ENCODE data around the gene TBPL1. TPM values are rescaled to one million over a fixed set of nuclear protein-coding genes. Genes with fewer than 3 reads are reported as not detected.
A peak's percentile ranks its signal among the peaks of the same experiment; 100 is the strongest.

TBPL1 gene
- total RNA-seq, 3 donors from 2014 or later = 46.4 to 48.0 (median 47.9) TPM

DNA sequence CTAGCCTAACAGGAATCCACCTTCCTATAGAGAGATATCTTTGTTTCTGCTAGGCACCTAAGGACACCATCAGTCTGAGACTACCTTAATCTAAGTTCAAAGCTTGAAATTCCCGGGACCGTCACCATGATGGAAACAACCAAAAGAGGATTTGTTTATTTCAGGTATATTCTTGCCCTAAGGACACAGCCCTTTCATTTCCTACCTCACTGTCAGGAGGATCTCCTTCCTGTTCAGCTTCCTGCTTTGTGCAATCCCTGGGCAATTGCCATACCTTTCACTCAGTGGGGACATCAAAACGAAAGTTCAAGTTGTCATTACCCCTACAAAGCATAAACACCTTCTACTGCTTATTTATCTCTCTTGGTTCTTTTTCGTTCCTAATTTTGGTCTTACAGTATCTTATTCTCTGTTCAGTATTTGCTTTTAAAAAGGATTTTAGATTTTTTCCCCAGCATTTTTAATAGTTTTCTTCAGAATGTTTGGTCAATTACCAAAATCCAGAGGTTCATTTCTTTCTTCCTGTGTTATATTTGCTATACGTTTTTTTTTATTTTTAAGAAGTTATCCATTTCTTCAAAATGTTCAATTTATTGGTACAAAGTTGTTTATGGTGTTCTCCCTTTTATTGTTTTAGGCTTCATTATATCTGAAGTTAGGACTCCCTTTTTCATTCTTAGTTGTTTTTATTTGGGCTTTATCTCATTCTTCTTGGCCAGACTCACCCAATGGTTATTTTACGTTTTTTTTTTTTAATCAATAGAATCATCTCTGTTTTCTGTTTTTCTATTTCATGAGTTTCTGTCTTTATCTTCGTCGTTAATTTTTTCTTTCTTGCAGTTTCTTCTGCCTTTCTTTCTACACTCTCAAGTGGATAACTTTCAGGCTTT, 13.0 kb upstream of the TBPL1 start:
- H3K4me1 Mint-ChIP-seq (ENCODE audit: low read depth) = no peaks in the 10 kb centered on the region
- H3K27me3 Mint-ChIP-seq (ENCODE audit: low read depth) = peaks cover 18% of the 10 kb centered on the region
- no peaks in the 10 kb centered on the region for H3K36me3 Mint-ChIP-seq (ENCODE audit: insufficient read depth)
- no peak for ATAC-seq
- DNase-seq = no peak
- no peaks in the 10 kb centered on the region for H3K9me3 Mint-ChIP-seq
- no peak overlapping the region for H3K4me3 Mint-ChIP-seq

DNA sequence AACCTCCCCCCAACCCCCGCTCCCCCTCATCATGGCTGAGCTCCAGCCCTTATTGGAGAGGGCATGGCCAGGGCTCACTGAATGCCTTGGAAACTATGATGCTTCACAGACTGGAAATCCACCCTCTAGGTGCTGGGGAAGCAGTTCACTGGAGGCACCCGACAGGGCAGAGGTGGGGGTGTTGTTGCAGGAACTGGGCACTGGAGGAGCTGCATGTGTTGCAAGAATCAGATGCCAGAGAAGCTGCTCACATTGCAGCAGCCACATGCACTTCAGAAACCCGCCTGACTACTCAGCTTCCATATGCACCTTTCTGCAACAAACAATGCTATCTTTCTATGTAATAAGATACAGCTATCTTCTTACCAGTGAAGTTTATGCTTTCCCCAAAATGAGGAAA, 7.9 kb upstream of the TBPL1 start:
- DNase-seq (no peak), ATAC-seq (no peak)
- Mint-ChIP-seq H3K9me3 (no peaks in the 10 kb centered on the region), H3K4me1 (ENCODE audit: low read depth) (no peaks in the 10 kb centered on the region), H3K4me3 (no peak overlapping the region), H3K36me3 (ENCODE audit: insufficient read depth) (no peaks in the 10 kb centered on the region), H3K27me3 (ENCODE audit: low read depth) (peaks cover 14% of the 10 kb centered on the region)

DNA sequence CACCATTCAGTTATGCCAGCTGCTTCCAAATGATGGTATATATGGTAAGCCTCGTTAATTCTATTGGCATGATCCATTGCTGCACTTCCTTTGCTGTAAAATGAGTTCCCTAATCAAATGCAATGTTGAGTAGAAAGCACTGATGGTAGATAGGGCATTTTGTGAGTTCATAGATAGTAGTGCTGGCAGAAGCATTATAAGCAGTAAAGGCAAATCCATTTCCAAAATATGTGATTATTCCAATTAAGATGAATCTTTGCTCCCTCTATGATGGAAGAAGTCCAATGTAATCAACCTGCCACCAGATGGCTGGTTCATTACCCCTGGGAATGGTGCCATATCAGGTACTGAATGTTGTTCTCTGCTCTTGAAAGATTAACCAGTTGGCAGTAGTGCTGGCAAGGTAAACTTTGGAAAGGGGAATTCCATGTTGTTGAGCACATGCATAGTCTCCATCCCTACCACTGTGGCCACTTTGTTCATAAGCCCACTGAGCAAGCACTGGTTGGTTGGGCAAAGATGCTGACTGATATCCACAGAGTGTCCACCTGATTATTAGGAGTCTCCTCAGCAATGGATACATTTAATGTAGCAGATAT, 5.6 kb upstream of the TBPL1 start:
- no peak overlapping the region for H3K4me3 Mint-ChIP-seq
- ATAC-seq (no peak), DNase-seq (no peak)
- no peaks in the 10 kb centered on the region for H3K9me3 Mint-ChIP-seq
- H3K36me3 Mint-ChIP-seq (ENCODE audit: insufficient read depth) = no peaks in the 10 kb centered on the region
- peaks cover 7% of the 10 kb centered on the region for H3K4me1 Mint-ChIP-seq (ENCODE audit: low read depth)
- H3K27me3 Mint-ChIP-seq (ENCODE audit: low read depth) = peaks cover 6% of the 10 kb centered on the region

DNA sequence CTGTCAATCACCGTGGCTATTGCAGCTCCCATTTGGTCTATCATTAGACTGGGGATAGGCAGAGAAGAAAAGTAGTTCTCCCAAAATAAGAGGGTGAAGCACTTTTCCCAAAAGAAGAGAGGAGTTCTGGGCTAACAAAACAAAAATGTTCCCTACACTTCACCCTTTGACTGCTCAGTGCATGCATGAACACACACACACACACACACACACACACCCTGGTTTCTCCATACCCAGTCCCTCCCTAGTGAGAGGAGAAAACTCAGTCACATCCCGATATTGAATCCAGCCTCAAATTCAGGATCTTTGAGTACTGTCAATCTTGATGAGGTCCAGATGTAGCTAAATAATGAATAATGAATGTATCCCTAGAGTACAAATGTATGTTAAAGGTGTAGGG, 4.6 kb upstream of the TBPL1 start:
- Mint-ChIP-seq H3K4me1 (ENCODE audit: low read depth) (peaks cover 7% of the 10 kb centered on the region), H3K9me3 (no peaks in the 10 kb centered on the region), H3K4me3 (no peak overlapping the region), H3K27me3 (ENCODE audit: low read depth) (peaks cover 6% of the 10 kb centered on the region), H3K36me3 (ENCODE audit: insufficient read depth) (no peaks in the 10 kb centered on the region)
- DNase-seq (no peak), ATAC-seq (no peak)

DNA sequence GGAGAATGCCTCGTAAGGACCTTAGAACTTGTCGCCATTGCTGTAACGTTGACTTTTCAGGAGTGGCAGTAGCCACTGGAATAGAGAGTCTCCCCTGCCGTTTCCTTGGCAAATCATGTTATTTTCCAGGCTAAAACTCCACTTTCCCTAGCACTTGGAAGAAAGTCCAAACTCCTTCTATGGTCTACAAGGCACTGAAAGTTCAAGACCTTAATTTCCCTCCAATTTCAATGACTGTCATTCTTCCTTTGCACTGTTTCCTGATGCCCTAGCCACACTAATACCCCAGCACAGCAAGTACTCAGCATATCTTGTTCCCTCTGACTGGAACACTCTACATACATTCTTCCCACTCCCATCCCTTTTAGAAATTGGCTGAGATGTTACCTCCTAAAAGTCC, 1.8 kb upstream of the TBPL1 start:
- Mint-ChIP-seq H3K36me3 (ENCODE audit: insufficient read depth) (no peaks in the 10 kb centered on the region), H3K4me3 (peak overlapping the region; percentile 91), H3K4me1 (ENCODE audit: low read depth) (peaks cover 26% of the 10 kb centered on the region), H3K27me3 (ENCODE audit: low read depth) (peaks cover under 1% of the 10 kb centered on the region), H3K9me3 (no peaks in the 10 kb centered on the region)
- ATAC-seq = no peak
- DNase-seq = no peak

DNA sequence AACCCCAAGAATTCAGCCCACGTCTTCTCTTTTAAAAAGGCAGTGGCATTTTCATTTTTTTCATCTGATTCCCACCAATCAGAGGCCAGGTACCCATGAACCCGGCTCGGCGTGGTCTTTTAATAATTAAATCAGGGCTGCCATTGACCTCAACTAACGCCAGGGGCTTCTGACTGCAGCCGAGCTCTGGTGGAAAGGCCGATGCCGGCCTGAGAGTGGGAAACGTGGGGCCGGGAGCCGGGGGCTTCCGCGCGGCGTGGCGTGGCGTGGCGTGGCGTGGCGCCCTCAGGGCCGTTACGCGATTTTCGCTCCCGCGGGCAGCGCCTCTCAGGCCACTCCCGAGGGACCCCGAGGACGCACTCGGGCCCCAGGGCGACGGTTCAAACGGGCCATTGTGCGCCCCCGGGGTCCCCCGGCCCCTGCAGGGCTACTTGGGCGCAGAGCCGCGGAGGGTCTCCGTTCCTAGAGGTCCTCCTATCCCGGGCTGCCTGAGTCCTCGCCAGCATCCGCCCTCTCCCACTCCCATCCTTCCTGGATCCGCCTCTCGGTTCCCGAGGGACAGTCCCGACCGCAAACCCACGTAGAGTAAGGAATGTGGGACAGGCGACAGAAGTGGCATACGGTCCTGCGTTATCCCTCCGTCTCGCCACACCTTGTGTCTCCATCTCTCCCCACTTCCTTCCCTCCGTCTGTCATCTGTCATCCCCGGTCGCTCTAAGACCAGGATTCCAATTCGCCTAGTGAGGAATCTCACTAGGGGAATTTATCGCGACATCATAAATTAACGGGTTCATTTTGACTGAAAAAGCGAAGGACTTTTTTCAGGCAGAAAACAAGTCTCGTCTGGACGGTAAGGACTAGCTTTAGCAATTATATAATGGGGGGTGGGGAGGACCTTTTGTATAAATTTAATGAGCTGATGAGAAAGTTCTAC, 876 bp upstream of the TBPL1 start:
- no peaks in the 10 kb centered on the region for H3K27me3 Mint-ChIP-seq (ENCODE audit: low read depth)
- peak; percentile 39 for DNase-seq
- no peaks in the 10 kb centered on the region for H3K36me3 Mint-ChIP-seq (ENCODE audit: insufficient read depth)
- peak overlapping the region; percentile 91 for H3K4me3 Mint-ChIP-seq
- peak; percentile 27 to 33 for ATAC-seq
- no peaks in the 10 kb centered on the region for H3K9me3 Mint-ChIP-seq
- H3K4me1 Mint-ChIP-seq (ENCODE audit: low read depth) = peaks cover 36% of the 10 kb centered on the region

DNA sequence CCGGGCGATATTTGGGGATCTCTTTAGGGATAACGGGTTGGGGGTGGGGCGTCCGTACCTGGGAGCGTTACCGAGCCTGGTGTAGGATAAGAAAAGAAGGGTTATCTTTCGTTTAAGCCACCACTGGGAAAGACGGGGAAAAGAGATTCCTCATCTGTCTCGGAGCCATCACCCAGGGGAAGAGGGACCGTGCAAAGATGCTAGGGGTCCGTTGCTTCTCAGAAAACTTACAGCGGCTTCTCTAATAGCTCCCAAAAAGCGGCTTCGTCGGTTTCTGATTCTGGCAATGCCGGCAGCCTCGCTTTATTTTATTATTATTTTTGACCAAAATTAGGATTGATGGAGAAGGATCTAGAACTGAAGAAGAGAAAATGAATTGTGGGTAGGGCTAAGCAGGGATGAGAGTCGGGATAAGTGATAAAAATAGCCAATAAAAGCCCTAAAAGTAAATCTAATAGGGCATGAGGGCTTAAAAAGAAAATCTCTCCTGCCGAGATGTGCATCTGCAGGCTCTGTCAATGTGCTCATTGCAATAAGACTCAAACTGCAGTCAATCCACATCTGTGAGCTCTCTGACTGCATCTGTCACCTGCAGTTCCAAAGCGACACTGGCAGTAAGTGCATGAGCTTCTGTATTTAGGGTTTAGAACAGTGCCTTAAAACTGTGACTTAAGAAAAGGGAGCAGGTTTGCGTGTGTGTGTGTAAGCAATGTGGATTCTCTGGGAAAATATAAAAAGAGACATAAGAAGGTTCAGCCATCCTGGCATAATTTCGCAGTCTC, 801 bp downstream of the TBPL1 start:
- no peak for ATAC-seq
- no peaks in the 10 kb centered on the region for H3K9me3 Mint-ChIP-seq
- peaks cover 51% of the 10 kb centered on the region for H3K4me1 Mint-ChIP-seq (ENCODE audit: low read depth)
- peak overlapping the region; percentile 91 for H3K4me3 Mint-ChIP-seq
- no peaks in the 10 kb centered on the region for H3K36me3 Mint-ChIP-seq (ENCODE audit: insufficient read depth)
- H3K27me3 Mint-ChIP-seq (ENCODE audit: low read depth) = no peaks in the 10 kb centered on the region
- DNase-seq = no peak

DNA sequence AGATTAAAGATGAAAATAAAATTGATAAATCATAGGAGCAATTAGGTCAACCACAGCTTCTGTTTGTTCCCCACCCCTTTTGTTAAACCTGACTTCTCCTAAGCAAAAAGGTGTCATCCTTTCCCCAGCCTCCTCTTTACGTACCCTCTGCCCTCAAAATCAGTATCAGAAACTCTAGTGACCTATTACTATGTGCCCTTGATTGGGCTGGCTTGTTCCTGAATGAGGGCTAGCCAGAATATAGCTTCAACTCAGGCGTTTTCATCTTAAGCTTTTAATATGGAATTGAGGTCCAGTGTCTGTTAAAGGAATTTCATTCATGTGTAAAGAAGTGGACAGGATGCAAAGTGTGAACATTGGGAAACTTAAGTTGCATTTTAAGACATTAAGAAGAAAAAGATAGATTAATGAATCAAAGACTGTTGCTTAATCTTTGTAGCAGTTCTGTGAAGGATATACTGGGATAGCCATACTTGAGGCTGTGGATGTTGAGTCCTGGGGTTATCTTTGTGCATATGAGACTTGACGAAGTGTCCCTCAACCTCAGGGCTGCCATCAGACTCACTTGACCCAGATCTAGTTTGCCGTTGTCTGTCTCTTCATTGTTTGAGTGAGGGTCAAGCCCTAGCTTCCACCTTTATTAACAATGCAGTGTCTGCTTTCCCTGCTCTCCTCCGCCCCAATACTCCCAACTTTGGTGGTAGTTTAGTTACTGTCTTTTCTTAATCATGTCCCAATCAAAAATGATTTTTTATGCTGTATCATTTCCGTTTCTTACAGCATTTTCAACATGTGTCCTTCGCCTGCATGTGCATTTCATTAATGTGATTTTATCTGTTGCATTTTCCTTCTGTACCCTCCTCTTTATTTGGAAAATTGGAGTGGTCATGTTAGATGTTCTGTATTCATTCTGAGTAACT, 1.9 kb downstream of the TBPL1 start:
- no peaks in the 10 kb centered on the region for H3K9me3 Mint-ChIP-seq
- DNase-seq = no peak

DNA sequence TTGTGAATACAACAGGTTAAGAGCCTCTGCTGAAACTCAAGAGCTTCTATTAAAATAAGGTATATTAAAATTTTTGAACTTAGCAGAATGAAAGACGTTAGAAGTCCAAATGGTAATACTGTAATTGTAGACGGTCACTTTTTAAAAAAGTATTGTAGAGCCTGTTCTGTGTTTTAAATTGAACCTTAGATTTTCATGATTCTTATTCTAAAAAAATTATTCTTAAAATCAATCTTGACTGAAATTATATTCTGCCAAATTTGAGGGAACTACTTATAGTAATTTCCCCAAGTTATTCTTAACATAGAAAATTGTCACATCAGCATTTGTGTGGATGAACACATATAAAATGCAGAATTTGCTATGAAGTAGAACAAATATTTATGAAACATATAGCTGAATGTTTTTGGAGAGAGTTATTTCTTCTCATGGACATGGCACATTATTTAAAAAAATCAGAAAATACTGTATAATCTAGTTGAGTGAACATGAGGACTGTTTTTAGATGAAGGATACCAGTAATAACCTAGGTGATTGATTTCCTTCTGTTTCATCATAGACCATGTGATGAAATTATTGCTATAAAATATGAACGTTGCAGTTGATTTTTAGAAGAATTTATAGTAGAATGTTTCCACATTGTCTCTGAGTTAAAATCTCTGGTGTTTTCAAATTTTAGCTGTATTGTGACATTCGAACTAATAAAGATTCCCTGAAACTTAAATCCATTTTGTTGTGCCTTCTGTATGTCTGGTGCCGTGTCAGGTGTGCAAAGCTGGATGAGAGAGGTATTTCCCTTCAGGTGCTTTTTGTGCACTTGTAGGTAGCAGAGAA, 2.8 kb downstream of the TBPL1 start:
- ATAC-seq = no peak
- Mint-ChIP-seq H3K36me3 (ENCODE audit: insufficient read depth) (no peaks in the 10 kb centered on the region), H3K27me3 (ENCODE audit: low read depth) (no peaks in the 10 kb centered on the region), H3K4me3 (peak overlapping the region; percentile 91), H3K4me1 (ENCODE audit: low read depth) (peaks cover 68% of the 10 kb centered on the region), H3K9me3 (no peaks in the 10 kb centered on the region)
- no peak for DNase-seq

More for the DNA sequence above, 1.9 kb downstream of the TBPL1 start:
- no peak for ATAC-seq
- H3K4me1 Mint-ChIP-seq (ENCODE audit: low read depth) = peaks cover 61% of the 10 kb centered on the region
- no peaks in the 10 kb centered on the region for H3K36me3 Mint-ChIP-seq (ENCODE audit: insufficient read depth)
- H3K4me3 Mint-ChIP-seq = peak overlapping the region; percentile 91
- no peaks in the 10 kb centered on the region for H3K27me3 Mint-ChIP-seq (ENCODE audit: low read depth)

DNA sequence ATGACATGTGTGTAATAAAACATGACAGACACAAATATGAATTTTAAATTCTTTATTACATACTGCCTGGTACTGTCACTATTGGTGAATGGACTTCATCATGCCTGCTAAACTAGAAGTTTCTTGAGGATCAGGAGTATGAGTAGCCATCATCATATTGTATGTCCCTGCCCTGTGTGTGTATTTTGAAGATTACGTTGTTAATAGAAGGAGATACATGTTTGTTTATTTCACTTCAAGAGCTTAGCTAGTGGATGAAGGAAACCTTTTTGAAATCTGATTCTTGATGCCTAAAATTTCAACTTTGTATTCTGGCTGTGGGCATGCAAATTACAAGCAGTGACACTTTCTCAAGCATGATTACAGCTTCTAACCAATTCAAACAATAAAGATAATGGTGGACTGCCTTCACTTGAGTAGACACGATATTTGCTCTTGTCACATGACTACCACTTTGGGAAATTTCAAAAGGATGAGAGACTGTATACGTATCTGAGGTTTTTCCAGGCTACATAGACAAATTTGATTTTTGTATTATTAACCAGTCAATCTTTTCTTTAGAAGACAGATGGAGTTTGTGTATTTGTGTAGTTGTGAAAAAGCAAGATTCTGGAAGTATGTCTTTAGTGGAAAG, 3.5 kb downstream of the TBPL1 start:
- no peak for DNase-seq

DNA sequence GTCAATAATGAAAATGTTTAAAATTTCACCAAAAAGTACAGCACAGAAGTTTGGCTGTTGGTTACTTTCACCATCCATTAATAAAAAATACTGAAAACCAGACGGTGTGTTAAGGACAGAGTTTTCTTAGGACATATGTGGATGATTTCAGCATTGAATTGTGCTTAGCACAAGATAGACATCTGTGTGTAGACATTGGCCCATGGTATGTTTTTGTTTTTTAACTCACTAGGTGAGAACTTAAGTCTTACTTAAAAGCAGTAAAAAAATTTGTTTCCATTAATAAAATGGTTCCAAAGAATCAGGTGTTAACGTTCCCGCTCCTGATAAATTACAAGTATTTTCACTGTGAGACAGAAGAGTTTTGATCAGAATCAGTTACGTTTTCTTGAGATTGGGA, 4.2 kb downstream of the TBPL1 start:
- Mint-ChIP-seq H3K9me3 (no peaks in the 10 kb centered on the region), H3K36me3 (ENCODE audit: insufficient read depth) (no peaks in the 10 kb centered on the region), H3K4me1 (ENCODE audit: low read depth) (peaks cover 72% of the 10 kb centered on the region), H3K27me3 (ENCODE audit: low read depth) (no peaks in the 10 kb centered on the region), H3K4me3 (no peak overlapping the region)
- DNase-seq = no peak
- ATAC-seq = no peak

More for the DNA sequence above, 3.5 kb downstream of the TBPL1 start:
- no peak overlapping the region for H3K4me3 Mint-ChIP-seq
- peaks cover 67% of the 10 kb centered on the region for H3K4me1 Mint-ChIP-seq (ENCODE audit: low read depth)
- no peak for ATAC-seq
- H3K27me3 Mint-ChIP-seq (ENCODE audit: low read depth) = no peaks in the 10 kb centered on the region
- no peaks in the 10 kb centered on the region for H3K36me3 Mint-ChIP-seq (ENCODE audit: insufficient read depth)
- H3K9me3 Mint-ChIP-seq = no peaks in the 10 kb centered on the region

DNA sequence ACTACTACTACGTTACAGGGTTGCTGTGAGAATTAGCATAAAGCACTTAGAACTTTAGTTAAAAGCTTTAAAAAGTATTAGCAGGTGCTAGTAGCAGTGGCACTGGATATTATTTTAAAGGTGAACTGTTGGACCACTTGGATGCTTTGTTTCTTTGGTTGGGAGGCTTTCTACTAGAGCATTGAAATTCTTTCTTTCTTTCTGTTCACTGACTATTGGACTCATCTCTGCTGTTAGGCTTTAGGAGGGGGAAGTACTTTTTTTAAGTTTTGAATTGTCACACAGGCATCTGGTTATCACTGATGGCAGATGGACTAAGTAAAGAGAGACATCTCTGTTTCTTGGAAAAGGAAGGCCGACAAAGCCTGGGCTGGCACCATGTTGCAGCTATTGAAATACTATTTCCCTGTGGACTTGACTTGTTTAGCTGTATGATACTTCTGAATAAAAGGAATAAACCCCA, 4.8 kb downstream of the TBPL1 start:
- H3K4me3 Mint-ChIP-seq = no peak overlapping the region
- H3K4me1 Mint-ChIP-seq (ENCODE audit: low read depth) = peaks cover 78% of the 10 kb centered on the region
- H3K27me3 Mint-ChIP-seq (ENCODE audit: low read depth) = no peaks in the 10 kb centered on the region
- DNase-seq (no peak), ATAC-seq (no peak)
- H3K36me3 Mint-ChIP-seq (ENCODE audit: insufficient read depth) = peaks cover 1% of the 10 kb centered on the region
- no peaks in the 10 kb centered on the region for H3K9me3 Mint-ChIP-seq
